Breast epithelium (tissue), 3 donors: Measurements from ENCODE around the gene SAFB.

ENCODE experiments used
- CTCF ChIP-seq, 3 donors: fragments of 450-650 bp; IDR thresholded peaks; one replicate each; pipeline ENCODE4 v1.5.1; 2016 to 2017; ENCODE audit warnings: antibody characterized with exemption in 3 of 3, mild to moderate bottlenecking in 3 of 3, moderate library complexity in 3 of 3
- POLR2A ChIP-seq: fragments of 450-650 bp; IDR thresholded peaks from one replicate; pipeline ENCODE4 v1.6.1; 2016; ENCODE audit warnings: antibody characterized with exemption, mild to moderate bottlenecking, moderate library complexity

DNA sequence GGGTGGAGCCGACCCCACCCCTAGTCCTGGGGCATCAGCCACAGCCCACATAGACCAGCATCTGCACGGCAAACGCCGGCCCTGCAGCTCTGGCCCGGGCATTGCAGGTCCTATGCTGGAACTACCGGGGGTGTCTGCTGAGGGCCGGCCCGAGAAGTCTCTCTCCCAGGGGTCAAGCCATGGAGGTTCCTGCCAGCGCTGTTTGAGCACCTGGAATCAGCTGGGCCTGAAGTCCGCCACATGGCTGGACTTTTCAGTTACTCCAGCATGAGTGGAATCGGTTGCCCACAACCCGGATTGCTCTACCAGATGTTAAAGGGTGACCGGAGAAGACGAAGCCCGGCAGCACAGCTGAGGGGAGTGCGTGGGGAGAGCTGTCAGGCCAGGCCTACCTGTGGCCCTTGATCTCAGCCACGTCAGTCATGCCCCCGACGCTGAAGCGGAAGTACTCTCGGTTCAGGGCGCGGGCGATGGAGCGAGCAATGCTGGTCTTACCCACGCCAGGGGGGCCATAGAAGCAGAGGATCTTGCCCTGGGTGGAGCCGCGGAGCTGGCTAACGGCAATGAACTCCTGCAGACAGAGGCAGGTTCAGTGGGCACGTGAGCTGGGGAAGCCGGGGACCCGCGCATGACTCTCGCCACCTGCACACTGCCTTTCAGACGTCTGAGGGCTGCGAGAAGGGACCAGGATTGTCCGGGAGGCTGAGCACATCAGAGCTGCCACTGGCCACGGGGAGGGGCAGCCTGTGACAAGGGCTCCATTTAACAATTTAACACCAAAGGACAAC, 75.9 kb downstream of the SAFB start:
- TF ChIP-seq CTCF (IDR thresholded peaks at IDR 0.05) (no peak), POLR2A (no peak)
